RWPE1 (cell line): Measurements from ENCODE around the gene CXCL6.

Experiments
- CTCF ChIA-PET: fragments of 350-600 bp; sonication (Branson Sonifier 250); formaldehyde crosslinking; extraction: SDS; loops from one replicate; lab custom pipeline; 2021; lab: Yijun Ruan, JAX
- POLR2A ChIA-PET: fragments of 400-600 bp; formaldehyde crosslinking; extraction: SDS; loops from one replicate; lab custom pipeline; 2020; ENCODE audit warnings: antibody characterized with exemption; ENCODE audit not compliant: low non-redundant PET; lab: Yijun Ruan, JAX
- DNase-seq: peaks from one replicate; pipeline ENCODE4 v3.0.0; 2012; ENCODE audit warnings: low spot score
- H3K27ac ChIP-seq: fragments of 450-650 bp; 2 replicates; pipeline ENCODE4 v1.5.1; 2017
- CTCF ChIP-seq: fragments of 450-650 bp; conservative IDR thresholded peaks from 2 replicates; pipeline ENCODE4 v1.5.1; 2017; ENCODE audit warnings: low read depth, mild to moderate bottlenecking

Gene CXCL6

DNA sequence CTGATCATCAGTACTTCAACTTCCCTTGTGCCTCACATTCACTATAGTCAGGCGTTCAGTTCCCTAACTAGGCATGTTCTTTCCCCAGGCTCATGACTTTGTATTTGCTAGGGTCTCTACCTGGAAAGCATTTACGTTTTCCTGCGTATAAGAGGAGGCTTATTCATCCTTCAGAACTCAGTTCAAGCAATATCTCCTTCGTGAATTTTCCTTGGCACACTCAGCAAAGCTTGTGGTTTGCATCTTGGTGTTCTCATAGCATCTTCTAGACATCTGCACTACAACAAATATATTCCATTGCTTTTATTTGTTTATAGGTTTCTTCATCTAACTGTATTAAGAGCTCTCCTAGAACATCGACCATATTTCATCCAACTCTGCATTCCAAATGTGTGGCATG lies 2.6 kb downstream of the CXCL6 start:
- ChIA-PET CTCF (interaction anchor here (0.6 kb wide), 1 partner anchor 17 kb away, joined by 4 read pairs; no protein-coding TSS in a partner anchor), POLR2A (no interaction called here)
- TF ChIP-seq CTCF, result no peak
- DNase-seq, result no peak
- H3K27ac ChIP-seq, result no peak overlapping the region

GRCh38 chr4:73839715-73840114 lies 3.2 kb downstream of the CXCL6 start:
- ChIA-PET CTCF (interaction anchor here (0.5 to 0.6 kb wide), 3 partner anchors 16 to 633 kb away, joined by 4 to 5 read pairs (median 4); no protein-coding TSS in a partner anchor), POLR2A (no interaction called here)
- DNase-seq, result no peak
- H3K27ac ChIP-seq, result no peak overlapping the region
- TF ChIP-seq CTCF, result no peak

DNA sequence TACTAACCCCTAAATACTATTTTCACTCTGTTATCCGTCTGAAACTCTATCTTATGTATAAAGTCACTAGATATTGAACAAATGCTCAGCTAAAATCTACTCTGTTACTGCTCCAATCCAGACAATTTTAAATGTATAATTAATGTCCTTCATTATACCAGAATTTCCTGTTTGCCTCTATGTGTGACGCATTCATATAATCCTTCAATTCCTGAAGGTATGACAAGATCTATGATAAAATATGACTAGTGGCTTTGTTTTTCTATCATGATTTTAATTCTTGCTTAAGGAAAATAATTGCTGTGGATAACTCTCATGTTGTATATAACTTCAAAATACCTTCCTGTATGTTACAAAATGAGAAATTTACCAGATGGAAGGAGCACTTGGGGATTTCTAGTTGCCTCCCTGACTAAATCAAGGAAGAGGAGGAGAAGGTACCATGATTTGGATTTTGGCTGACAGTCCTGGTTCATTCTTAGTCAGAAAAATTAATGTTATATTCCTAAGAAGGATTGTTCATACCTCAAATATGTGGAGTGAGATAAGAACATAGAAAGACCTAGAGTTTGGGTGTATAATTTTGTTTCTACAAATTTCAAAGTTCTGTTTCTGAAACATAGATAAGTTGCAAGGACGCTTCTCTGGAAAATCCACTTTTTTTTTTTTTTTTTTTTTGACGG lies 4.9 kb downstream of the CXCL6 start:
- H3K27ac ChIP-seq, result no peak overlapping the region
- ChIA-PET CTCF (no interaction called here), POLR2A (no interaction called here)
- no peak for TF ChIP-seq CTCF
- DNase-seq, result no peak

- H3K27ac ChIP-seq, result no peak overlapping the region
- CTCF ChIA-PET, result interaction anchor here (0.5 to 1.3 kb wide), 2 partner anchors 22 to 30 kb away, joined by 3 read pairs; no protein-coding TSS in a partner anchor
- TF ChIP-seq CTCF, result no peak
- POLR2A ChIA-PET, result no interaction called here
- no peak for DNase-seq
Observed at GRCh38 chr4:73842696-73843095, 6.2 kb downstream of the CXCL6 start.

GRCh38 chr4:73843369-73843768 lies 6.9 kb downstream of the CXCL6 start:
- POLR2A ChIA-PET, result interaction anchor here (0.7 kb wide), 1 partner anchor 64 kb away, joined by 3 read pairs; no protein-coding TSS in a partner anchor
- no peak overlapping the region for H3K27ac ChIP-seq
- no peak for TF ChIP-seq CTCF
- no peak for DNase-seq
- CTCF ChIA-PET, result interaction anchor here (0.7 to 0.9 kb wide), 2 partner anchors 81 to 290 kb away, joined by 3 to 4 read pairs; no protein-coding TSS in a partner anchor

DNA sequence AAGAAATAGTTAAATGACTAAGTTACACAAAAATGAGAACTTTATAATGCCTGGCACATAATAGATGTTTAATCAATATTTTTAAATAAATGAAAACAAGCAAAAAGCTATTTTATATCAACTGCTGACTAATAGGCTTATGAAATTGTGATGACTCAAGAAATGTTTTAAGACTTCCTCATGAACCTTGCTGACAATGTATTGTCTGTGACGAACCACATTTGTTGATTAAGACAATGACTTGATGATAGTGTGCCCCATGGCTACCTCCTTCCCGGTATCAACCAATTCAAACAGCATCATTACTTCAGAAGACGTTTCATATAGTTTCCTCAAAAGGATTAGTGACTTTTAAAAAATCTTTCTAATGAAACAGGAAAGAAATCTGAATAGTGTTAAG lies 7.9 kb downstream of the CXCL6 start:
- DNase-seq, result peak; percentile 49
- POLR2A ChIA-PET, result no interaction called here
- TF ChIP-seq CTCF, result no peak
- CTCF ChIA-PET, result interaction anchor here (0.7 kb wide), 1 partner anchor 398 kb away, joined by 3 read pairs; no protein-coding TSS in a partner anchor
- no peak overlapping the region for H3K27ac ChIP-seq
